Measurements from ENCODE around the gene SORBS1.
"Not testable (repeated sequence)": the region's sequence is repeated elsewhere in the genome, so short reads cannot be mapped to it uniquely, and the experiment has no call there.

DNA sequence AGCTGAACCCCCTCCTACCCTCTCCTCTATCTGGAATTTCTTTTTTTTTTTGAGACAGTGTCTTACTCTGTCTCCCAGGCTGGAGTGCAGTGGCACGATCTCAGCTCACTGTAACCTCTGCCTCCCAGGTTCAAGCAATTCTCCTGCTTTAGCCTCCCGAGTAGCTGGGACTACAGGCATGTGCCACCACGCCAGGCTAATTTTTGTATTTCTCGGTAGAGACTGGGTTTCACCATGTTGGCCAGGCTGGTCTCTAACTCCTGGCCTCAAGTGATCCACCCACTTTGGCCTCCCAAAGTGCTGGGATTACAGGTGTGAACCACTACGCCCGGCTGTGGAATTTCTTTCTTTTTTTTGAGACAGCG is 213.8 kb downstream of the SORBS1 start:
- TF ChIP-seq, protein P1, sequence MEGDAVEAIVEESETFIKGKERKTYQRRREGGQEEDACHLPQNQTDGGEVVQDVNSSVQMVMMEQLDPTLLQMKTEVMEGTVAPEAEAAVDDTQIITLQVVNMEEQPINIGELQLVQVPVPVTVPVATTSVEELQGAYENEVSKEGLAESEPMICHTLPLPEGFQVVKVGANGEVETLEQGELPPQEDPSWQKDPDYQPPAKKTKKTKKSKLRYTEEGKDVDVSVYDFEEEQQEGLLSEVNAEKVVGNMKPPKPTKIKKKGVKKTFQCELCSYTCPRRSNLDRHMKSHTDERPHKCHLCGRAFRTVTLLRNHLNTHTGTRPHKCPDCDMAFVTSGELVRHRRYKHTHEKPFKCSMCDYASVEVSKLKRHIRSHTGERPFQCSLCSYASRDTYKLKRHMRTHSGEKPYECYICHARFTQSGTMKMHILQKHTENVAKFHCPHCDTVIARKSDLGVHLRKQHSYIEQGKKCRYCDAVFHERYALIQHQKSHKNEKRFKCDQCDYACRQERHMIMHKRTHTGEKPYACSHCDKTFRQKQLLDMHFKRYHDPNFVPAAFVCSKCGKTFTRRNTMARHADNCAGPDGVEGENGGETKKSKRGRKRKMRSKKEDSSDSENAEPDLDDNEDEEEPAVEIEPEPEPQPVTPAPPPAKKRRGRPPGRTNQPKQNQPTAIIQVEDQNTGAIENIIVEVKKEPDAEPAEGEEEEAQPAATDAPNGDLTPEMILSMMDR (IDR thresholded peaks at IDR 0.05): not testable (repeated sequence)
- TF ChIP-seq SMAD3 (CRISPR knock-in tag; IDR thresholded peaks at IDR 0.05; ENCODE audit: borderline replicate concordance); ZNF232 (CRISPR knock-in tag; IDR thresholded peaks at IDR 0.05); JUN (CRISPR knock-in tag; IDR thresholded peaks at IDR 0.05); ETV6 (CRISPR knock-in tag; IDR thresholded peaks at IDR 0.05); FOXK1 (CRISPR knock-in tag; IDR thresholded peaks at IDR 0.05): not testable (repeated sequence)
- TF ChIP-seq, protein P2, sequence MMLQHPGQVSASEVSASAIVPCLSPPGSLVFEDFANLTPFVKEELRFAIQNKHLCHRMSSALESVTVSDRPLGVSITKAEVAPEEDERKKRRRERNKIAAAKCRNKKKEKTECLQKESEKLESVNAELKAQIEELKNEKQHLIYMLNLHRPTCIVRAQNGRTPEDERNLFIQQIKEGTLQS (CRISPR knock-in tag; conservative IDR thresholded peaks at IDR 0.05): not testable (repeated sequence)

Measured in WTC11 (cell line).